K562 (cell line): Measurements from ENCODE around the gene DIP2A. TPM values are rescaled to one million over a fixed set of nuclear protein-coding genes. Genes with fewer than 3 reads are reported as not detected.
"Not testable (repeated sequence)": the region's sequence is repeated elsewhere in the genome, so short reads cannot be mapped to it uniquely, and the experiment has no call there.

Experiments used
- ATAC-seq: fragments of 200-7000 bp; cut with Tn5 transposase; 3 replicates; pipeline ENCODE4 v1.9.1; 2020; ENCODE audit warnings: moderate library complexity
- BruUV-seq: library from RNA; stranded (reverse); fragments of 400-500 nt; replicated peaks from 2 replicates; lab custom pipeline; 2021; lab: Mats Ljungman, UMichigan
- CTCF ChIA-PET: fragments of 300-600 bp; formaldehyde crosslinking; extraction: SDS; loops from one replicate; lab custom pipeline; 2021; ENCODE audit warnings: low intra/inter-chr PET ratio; lab: Yijun Ruan, JAX
- POLR2A ChIA-PET: fragments of 300-600, 350-650 bp; sonication (Branson Sonifier 250); formaldehyde crosslinking; extraction: SDS; loops from one replicate; lab custom pipeline; 2021; ENCODE audit warnings: antibody characterized with exemption, inconsistent platforms; lab: Yijun Ruan, JAX
- DNase-seq, 4 experiments: peaks; one replicate each; pipeline versions ENCODE4 v3.0.0 to v3.0.0-alpha.2; 2011 to 2018; ENCODE audit warnings: low spot score in 3 of 4, mixed read lengths in 3 of 4; ENCODE audit errors: extremely low read depth in 1 of 4
- FAIRE-seq: peaks from 2 replicates; lab custom pipeline; 2011; peaks lifted over from hg19 to GRCh38; lab: Jason Lieb, UNC
- H2AFZ ChIP-seq: 2 replicates; pipeline ENCODE4 v1.6.0; 2011; ENCODE audit warnings: low read depth, low read length, control low read depth, inconsistent platforms
- H3K27ac ChIP-seq: fragments of 200-600 bp; 3 replicates; pipeline ENCODE4 v1.8.0; 2011; ENCODE audit warnings: low read depth, mild to moderate bottlenecking, control low read depth, inconsistent platforms, low read length, moderate library complexity, mixed read lengths; ENCODE audit errors: extremely low read depth
- H3K27me3 ChIP-seq, 2 experiments: fragments of 300-600 bp in 1 of 2; 2 replicates in 1 of 2; 3 replicates in 1 of 2; pipeline versions ENCODE4 v1.6.0 to v1.8.0; 2011; ENCODE audit warnings: inconsistent platforms in 2 of 2, low read length in 2 of 2, mild to moderate bottlenecking in 1 of 2, mixed read lengths in 1 of 2, moderate library complexity in 1 of 2; ENCODE audit not compliant: control insufficient read depth in 2 of 2, insufficient read depth in 2 of 2
- H3K36me3 ChIP-seq: fragments of 300-600 bp; 3 replicates; pipeline ENCODE4 v1.8.0; 2011; ENCODE audit warnings: mild to moderate bottlenecking, low read length, inconsistent platforms; ENCODE audit not compliant: control insufficient read depth, insufficient read depth
- H3K4me1 ChIP-seq, 2 experiments: fragments of 200-600 bp in 1 of 2; replicated peaks in 1 of 2; 2 replicates in 1 of 2; 3 replicates in 1 of 2; pipeline versions ENCODE4 v1.5.1 to v1.8.0; 2011; ENCODE audit warnings: inconsistent platforms in 2 of 2, low read length in 2 of 2, mild to moderate bottlenecking in 1 of 2, mixed read lengths in 1 of 2, moderate library complexity in 1 of 2; ENCODE audit not compliant: control insufficient read depth in 2 of 2, insufficient read depth in 2 of 2
- H3K4me2 ChIP-seq: 2 replicates; pipeline ENCODE4 v1.6.1; 2011; ENCODE audit warnings: low read length, control low read depth, inconsistent platforms, mixed read lengths; ENCODE audit not compliant: insufficient read depth
- H3K4me3 ChIP-seq: fragments of 200-600 bp; sonication (generic), shearing (Covaris generic); 2 replicates; pipeline ENCODE4 v1.5.1; 2016; ENCODE audit warnings: control low read depth, inconsistent platforms
- H3K79me2 ChIP-seq: fragments of 200-600 bp; 3 replicates; pipeline ENCODE4 v1.8.0; 2011; ENCODE audit warnings: low read length, inconsistent platforms; ENCODE audit not compliant: control insufficient read depth, insufficient read depth
- H3K9ac ChIP-seq, 2 experiments: 2 replicates each; pipeline versions ENCODE4 v1.6.0 to v1.6.1; 2011; ENCODE audit warnings: low read depth in 2 of 2, low read length in 2 of 2, control low read depth in 1 of 2, inconsistent platforms in 1 of 2, mild to moderate bottlenecking in 1 of 2, mixed read lengths in 1 of 2; ENCODE audit not compliant: insufficient read depth in 1 of 2
- H3K9me1 ChIP-seq: one replicate; pipeline ENCODE4 v1.6.0; 2011; ENCODE audit warnings: inconsistent platforms, mild to moderate bottlenecking, low read length, moderate library complexity; ENCODE audit not compliant: control insufficient read depth, insufficient read depth
- H3K9me3 ChIP-seq: replicated peaks from 2 replicates; pipeline ENCODE4 v1.5.1; 2011; ENCODE audit warnings: low read depth, low read length, inconsistent platforms; ENCODE audit not compliant: control insufficient read depth, insufficient read depth
- H4K20me1 ChIP-seq: replicated peaks from 2 replicates; pipeline ENCODE4 v1.6.1; 2011; ENCODE audit warnings: low read length, inconsistent platforms, mixed read lengths; ENCODE audit not compliant: control insufficient read depth, insufficient read depth
- CBX3 ChIP-seq, 2 experiments: IDR thresholded peaks; 1 replicate in 1 of 2; 2 replicates in 1 of 2; pipeline ENCODE4 v1.6.1; 2012; ENCODE audit warnings: inconsistent platforms in 2 of 2, low read length in 2 of 2, borderline replicate concordance in 1 of 2, control low read depth in 1 of 2
- CBX5 ChIP-seq: IDR thresholded peaks from 2 replicates; pipeline ENCODE4 v1.6.1; 2014; ENCODE audit warnings: low read depth, borderline replicate concordance
- POLR2A ChIP-seq: fragments of 450-650 bp; conservative IDR thresholded peaks from 2 replicates; pipeline ENCODE4 v1.6.1; 2016
- POLR2AphosphoS2 ChIP-seq: IDR thresholded peaks from 2 replicates; pipeline ENCODE4 v1.6.1; 2012; ENCODE audit warnings: low read length, improper control_type of control experiment
- SLC30A9 ChIP-seq: fragments of 250-450 bp; sonication (Bioruptor Pico); IDR thresholded peaks from 2 replicates; pipeline ENCODE4 v1.8.0; 2022; ENCODE audit warnings: mild to moderate bottlenecking, moderate library complexity
- SP1 ChIP-seq: sonication (generic); formaldehyde crosslinking; IDR thresholded peaks from 2 replicates; pipeline ENCODE4 v1.8.1; 2022; ENCODE audit warnings: mild to moderate bottlenecking, missing genetic modification reagents
- TRIM24 ChIP-seq, 2 experiments: fragments of 450-650 bp; IDR thresholded peaks; 2 replicates each; pipeline ENCODE4 v1.6.1; 2016
- TRIM28 ChIP-seq: fragments of 450-650 bp; IDR thresholded peaks from 2 replicates; pipeline ENCODE4 v1.6.1; 2017
- ZNF445 ChIP-seq: fragments of 250-450 bp; sonication (Bioruptor Pico); IDR thresholded peaks from 2 replicates; pipeline ENCODE4 v1.4.0; 2020; ENCODE audit warnings: low read depth, mild to moderate bottlenecking, moderate library complexity
- ZNF707 ChIP-seq: fragments of 250-450 bp; sonication (Bioruptor Pico); conservative IDR thresholded peaks from 2 replicates; pipeline ENCODE4 v1.8.0; 2022; ENCODE audit warnings: inconsistent platforms, mild to moderate bottlenecking, moderate library complexity
- WGBS: fragments of 100-300 bp; shearing (Covaris generic); methylation state at CpG from one replicate; pipeline ENCODE4 v1.1.6; 2016; ENCODE audit warnings: low coverage, mixed read lengths; ENCODE audit not compliant: insufficient coverage; ENCODE audit errors: missing lambda C conversion rate; 5-methylcytosine and 5-hydroxymethylcytosine counted together
- in situ Hi-C: fragments of 300-500 bp; cut with MboI; formaldehyde crosslinking; loops from 4 replicates; pipeline ENCODE4 v1.15.0; 2018; ENCODE audit warnings: inconsistent platforms, mixed read lengths
- intact Hi-C: fragments of 100-400 bp; cut with micrococcal nuclease; formaldehyde crosslinking; loops from 2 replicates; pipeline ENCODE4 v1.14.2; 2022
- polyA plus RNA-seq, 8 experiments: library from polyadenylated mRNA; depleted of rRNA in 4 of 8; stranded (reverse) in 5 of 8; unstranded in 3 of 8; fragments of >200 nt; fragmentation: Nextera tagmentation in 2 of 8; fragmentation: Illumina TruSeq in 1 of 8; extraction: Ambion mirVana in 2 of 8; extraction: Trizol in 1 of 8; gene quantifications; 2 replicates each; pipeline versions ENCODE4 v1.2.1 to v1.2.3, GENCODE V29; 2011 to 2014; ENCODE audit warnings: inconsistent platforms in 1 of 8, missing spikeins in 1 of 8
- total RNA-seq, 7 experiments: library from RNA; depleted of rRNA in 6 of 7; stranded (reverse); fragments of >200 nt in 6 of 7; fragmentation: Illumina TruSeq in 2 of 7; extraction: Trizol in 2 of 7; gene quantifications; 2 replicates each; pipeline versions ENCODE4 v1.2.1 to v1.2.3, GENCODE V29; 2011 to 2021; ENCODE audit warnings: low replicate concordance in 1 of 7
- TF ChIP-seq, protein P1 (sequence below): fragments of 250-450 bp; sonication (Bioruptor Pico); IDR thresholded peaks from 2 replicates; pipeline ENCODE4 v1.8.0; 2022; ENCODE audit warnings: moderate library complexity, mild to moderate bottlenecking, inconsistent platforms
- TF ChIP-seq, protein P2 (sequence below): sonication (generic); formaldehyde crosslinking; IDR thresholded peaks from 2 replicates; pipeline ENCODE4 v1.8.1; 2023; ENCODE audit warnings: mild to moderate bottlenecking, missing genetic modification reagents
- TF ChIP-seq, protein P3 (sequence below): fragments of 450-650 bp; IDR thresholded peaks from 2 replicates; pipeline ENCODE4 v1.6.1; 2018; ENCODE audit warnings: mild to moderate bottlenecking, low read depth; ENCODE audit not compliant: partially characterized antibody

The DIP2A gene
- total and polyA plus RNA-seq, 9 of the 15 experiments (the other 6 are each of a cell fraction or from before 2014, with no cell fraction given) = 4.3 to 34.5 (median 20.3) TPM

DNA sequence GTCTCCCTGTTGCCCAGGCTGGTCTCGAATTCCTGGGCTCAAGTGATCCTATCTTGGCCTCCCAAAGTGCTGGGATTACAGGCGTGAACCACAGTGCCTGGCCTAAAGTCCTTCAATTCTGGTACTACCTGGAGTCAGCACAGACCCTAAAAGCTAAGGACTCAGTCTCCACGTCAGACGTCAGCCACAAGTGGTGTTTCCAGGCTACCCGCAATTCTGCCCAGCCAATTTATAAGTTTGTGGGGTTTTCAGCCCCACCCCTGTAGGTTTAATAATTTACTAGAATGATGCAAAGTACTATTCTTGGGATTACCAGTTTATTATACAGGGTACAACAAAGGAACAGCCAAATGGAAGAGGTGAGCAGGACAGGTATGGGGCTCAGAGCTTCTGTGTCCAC is 10.6 kb upstream of the DIP2A start:
- POLR2A ChIA-PET = interaction anchor here (0.7 to 1.7 kb wide), 2 partner anchors 8 to 257 kb away, joined by 3 to 7 read pairs; no protein-coding TSS in a partner anchor
- Histone ChIP-seq H3K79me2 (peaks cover 16% of the 10 kb centered on the region; the same call in 2 of the 3 replicates), H3K27me3 (no peaks in the 10 kb centered on the region), H3K9me1 (no peaks in the 10 kb centered on the region), H3K9me3 (no peaks in the 10 kb centered on the region; the same call in 1 of the 2 replicates), H3K4me2 (no peak overlapping the region), H4K20me1 (no peaks in the 10 kb centered on the region), H3K4me1 (peaks cover 0 to under 1% of the 10 kb centered on the region in 2 experiments; a peak in 3 of 5 replicates), H3K36me3 (peaks cover 45% of the 10 kb centered on the region), H3K9ac (no peak overlapping the region), H3K4me3 (no peak overlapping the region), H3K27ac (no peak overlapping the region), H2AFZ (no peak overlapping the region)
- FAIRE-seq (no peak), DNase-seq (no peak), ATAC-seq (no peak)
- CTCF ChIA-PET = no interaction called here
- in situ Hi-C loops = no loop called here
- WGBS = 94% methylated on average over 5 of the region's 5 CpGs
- intact Hi-C loops = no loop called here
- TF ChIP-seq POLR2A (0 out of 2 replicates have a peak, but pooled peaks have one; percentile 4), POLR2AphosphoS2 (0 out of 2 replicates have a peak, but pooled peaks have one; percentile 21), ZNF707 (CRISPR knock-in tag) (no peak), SLC30A9 (no peak)
- TF ChIP-seq, protein P1, sequence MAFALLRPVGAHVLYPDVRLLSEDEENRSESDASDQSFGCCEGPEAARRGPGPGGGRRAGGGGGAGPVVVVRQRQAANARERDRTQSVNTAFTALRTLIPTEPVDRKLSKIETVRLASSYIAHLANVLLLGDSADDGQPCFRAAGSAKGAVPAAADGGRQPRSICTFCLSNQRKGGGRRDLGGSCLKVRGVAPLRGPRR (CRISPR knock-in tag) = no peak
- BruUV-seq = no TSS peak

DNA sequence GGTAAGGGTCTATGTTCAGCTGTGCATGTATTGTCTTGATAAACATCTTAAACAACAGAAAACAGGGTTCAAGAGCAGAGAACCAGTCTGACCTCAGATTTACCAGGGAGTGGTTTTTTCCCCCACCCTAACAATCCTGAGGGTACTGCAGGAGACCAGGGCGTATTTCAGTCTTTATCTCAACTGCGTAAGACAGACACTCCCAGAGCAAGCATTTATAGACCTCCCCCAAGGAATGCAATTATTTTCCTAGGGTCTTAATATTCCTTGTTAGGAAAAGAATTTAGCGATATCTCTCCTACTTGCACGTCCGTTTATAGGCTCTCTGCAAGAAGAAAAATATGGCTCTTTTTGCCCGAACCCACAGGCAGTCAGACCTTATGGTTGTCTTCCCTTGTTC is 9.8 kb upstream of the DIP2A start:
- POLR2A ChIA-PET = interaction anchor here (1.0 kb wide), 1 partner anchor 9 kb away, joined by 4 read pairs; no protein-coding TSS in a partner anchor
- not testable (repeated sequence) for FAIRE-seq, H3K9ac ChIP-seq

More for the DNA sequence above, 9.8 kb upstream of the DIP2A start:
- peak; percentile 16; the same call in 1 of the 2 replicates for TF ChIP-seq SP1
- TF ChIP-seq ZNF445 (CRISPR knock-in tag) = peak; percentile 90
- peak in 1 of 2 experiments; percentile 91; a peak in 2 of 3 replicates for TF ChIP-seq CBX3 (IDR thresholded peaks at IDR 0.05; ENCODE audit: borderline replicate concordance in 1 of 2, low read length in 2 of 2)
- TF ChIP-seq, protein P2, sequence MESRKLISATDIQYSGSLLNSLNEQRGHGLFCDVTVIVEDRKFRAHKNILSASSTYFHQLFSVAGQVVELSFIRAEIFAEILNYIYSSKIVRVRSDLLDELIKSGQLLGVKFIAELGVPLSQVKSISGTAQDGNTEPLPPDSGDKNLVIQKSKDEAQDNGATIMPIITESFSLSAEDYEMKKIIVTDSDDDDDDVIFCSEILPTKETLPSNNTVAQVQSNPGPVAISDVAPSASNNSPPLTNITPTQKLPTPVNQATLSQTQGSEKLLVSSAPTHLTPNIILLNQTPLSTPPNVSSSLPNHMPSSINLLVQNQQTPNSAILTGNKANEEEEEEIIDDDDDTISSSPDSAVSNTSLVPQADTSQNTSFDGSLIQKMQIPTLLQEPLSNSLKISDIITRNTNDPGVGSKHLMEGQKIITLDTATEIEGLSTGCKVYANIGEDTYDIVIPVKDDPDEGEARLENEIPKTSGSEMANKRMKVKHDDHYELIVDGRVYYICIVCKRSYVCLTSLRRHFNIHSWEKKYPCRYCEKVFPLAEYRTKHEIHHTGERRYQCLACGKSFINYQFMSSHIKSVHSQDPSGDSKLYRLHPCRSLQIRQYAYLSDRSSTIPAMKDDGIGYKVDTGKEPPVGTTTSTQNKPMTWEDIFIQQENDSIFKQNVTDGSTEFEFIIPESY (CRISPR knock-in tag) = peak; percentile 58
- TF ChIP-seq, protein P3, sequence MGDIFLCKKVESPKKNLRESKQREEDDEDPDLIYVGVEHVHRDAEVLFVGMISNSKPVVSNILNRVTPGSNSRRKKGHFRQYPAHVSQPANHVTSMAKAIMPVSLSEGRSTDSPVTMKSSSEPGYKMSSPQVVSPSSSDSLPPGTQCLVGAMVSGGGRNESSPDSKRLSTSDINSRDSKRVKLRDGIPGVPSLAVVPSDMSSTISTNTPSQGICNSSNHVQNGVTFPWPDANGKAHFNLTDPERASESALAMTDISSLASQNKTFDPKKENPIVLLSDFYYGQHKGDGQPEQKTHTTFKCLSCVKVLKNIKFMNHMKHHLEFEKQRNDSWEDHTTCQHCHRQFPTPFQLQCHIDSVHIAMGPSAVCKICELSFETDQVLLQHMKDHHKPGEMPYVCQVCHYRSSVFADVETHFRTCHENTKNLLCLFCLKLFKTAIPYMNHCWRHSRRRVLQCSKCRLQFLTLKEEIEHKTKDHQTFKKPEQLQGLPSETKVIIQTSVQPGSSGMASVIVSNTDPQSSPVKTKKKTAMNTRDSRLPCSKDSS = peak; percentile 89
- TF ChIP-seq CBX5 = 0 out of 2 replicates have a peak, but pooled peaks have one; percentile 71
- peak in 1 of 2 experiments; percentile 59; a peak in 1 of 4 replicates for TF ChIP-seq TRIM24 (IDR thresholded peaks at IDR 0.05)
- TF ChIP-seq TRIM28 = peak; percentile 91
- intact Hi-C loops, H4K20me1 ChIP-seq, H3K4me3 ChIP-seq, CTCF ChIA-PET, H3K9me1 ChIP-seq, H3K4me2 ChIP-seq, H3K9me3 ChIP-seq, ATAC-seq, H3K4me1 ChIP-seq, H3K27ac ChIP-seq, in situ Hi-C loops, H2AFZ ChIP-seq, BruUV-seq, H3K27me3 ChIP-seq: not testable (repeated sequence)
- WGBS = 96% methylated on average over 6 of the region's 6 CpGs
- Histone ChIP-seq H3K36me3 (peaks cover 38% of the 10 kb centered on the region), H3K79me2 (peaks cover 22% of the 10 kb centered on the region; the same call in 2 of the 3 replicates)
- peak in 1 of 4 experiments; percentile 21 for DNase-seq
